Thyroid gland (tissue), 4 donors: ENCODE data around the gene ANKRD37.

Experiments used
- CTCF ChIP-seq, 6 experiments: fragments of 200-600 bp in 3 of 6; fragments of 450-650 bp in 3 of 6; sonication (generic) in 3 of 6; IDR thresholded peaks; one replicate each; pipeline ENCODE4 v1.5.1; 2016 to 2019; ENCODE audit warnings: antibody characterized with exemption in 6 of 6, mild to moderate bottlenecking in 2 of 6, inconsistent platforms in 1 of 6, moderate library complexity in 1 of 6
- POLR2A ChIP-seq, 2 donors: fragments of 450-650 bp; IDR thresholded peaks; one replicate each; pipeline ENCODE4 v1.6.1; 2017; ENCODE audit warnings: antibody characterized with exemption in 2 of 2, mild to moderate bottlenecking in 2 of 2, moderate library complexity in 1 of 2

GRCh38 chr4:185371702-185372101, 24.9 kb upstream of the ANKRD37 start:
- no peak for TF ChIP-seq POLR2A (IDR thresholded peaks at IDR 0.05)
- TF ChIP-seq CTCF (IDR thresholded peaks at IDR 0.05): no peak
